Measurements from ENCODE around the gene KAT6B.
A peak's percentile ranks its signal among the peaks of the same experiment; 100 is the strongest.
"Not testable (repeated sequence)": the region's sequence is repeated elsewhere in the genome, so short reads cannot be mapped to it uniquely, and the experiment has no call there.

The KAT6B gene

DNA sequence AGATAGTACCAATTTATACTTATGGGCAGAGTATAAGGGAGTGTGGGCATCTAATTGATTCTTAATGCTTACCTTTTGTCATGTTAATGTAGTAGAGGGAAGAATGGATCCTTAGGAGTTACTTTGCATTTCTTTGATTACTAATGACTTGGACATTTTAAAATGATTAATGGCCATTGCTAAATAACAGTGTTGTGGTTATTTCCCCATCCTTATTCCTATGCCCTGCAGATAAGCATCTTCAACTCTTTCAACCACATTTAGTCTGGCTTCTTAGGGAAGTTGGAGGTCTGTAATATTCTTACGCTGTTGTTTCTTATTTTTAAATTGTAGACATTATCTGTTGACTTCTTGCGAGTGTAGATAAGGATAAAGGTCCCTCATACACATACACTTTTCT lies 37.2 kb downstream of the KAT6B start:
- DNase-seq = no peak

DNA sequence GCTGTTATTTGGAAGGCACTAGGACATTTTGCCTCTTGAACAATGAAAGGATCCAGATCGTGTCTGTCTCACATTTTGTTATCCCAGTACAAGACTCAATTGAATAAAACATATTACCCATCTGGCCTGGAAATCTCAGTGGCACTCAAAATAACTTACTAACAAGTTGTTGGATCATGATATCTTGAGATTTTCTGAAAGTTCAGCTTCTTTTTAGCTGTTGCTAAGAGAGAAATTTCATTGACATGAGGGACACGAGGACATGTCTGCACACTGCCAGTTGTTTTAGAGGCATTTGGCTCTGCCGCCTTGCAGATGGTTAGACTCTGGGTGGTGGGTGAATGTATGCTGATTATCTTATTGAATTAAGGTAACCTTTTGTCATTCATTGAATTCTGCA lies 41.0 kb downstream of the KAT6B start:
- no peak for DNase-seq

DNA sequence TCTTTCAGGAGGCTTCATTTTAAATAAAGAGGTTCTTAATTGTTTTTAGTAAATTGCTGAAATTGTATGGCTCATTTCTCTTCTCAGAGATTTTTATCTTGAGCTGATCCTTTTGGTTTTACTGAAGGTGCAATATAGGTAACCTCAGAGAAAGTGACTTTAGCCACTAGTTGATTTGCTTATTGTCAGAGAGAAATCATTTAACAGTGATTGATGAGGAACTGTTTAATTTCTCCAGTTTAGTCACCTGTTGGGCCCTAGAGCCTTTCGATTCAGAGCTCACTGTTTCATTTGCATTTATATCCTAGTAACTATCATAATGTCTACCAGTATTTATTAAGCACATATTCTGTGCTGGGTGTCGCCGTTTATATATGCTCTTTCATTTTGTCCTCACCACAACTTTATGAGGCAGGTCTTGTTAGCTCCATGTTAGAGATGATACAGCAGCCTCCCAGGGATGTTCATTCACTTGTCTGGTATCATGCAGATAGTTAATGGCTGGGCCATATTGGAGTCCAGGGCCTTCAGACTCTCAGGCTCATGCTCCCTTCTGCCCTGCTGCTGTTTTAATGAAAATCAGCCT lies 42.1 kb downstream of the KAT6B start:
- no peak for DNase-seq

DNA sequence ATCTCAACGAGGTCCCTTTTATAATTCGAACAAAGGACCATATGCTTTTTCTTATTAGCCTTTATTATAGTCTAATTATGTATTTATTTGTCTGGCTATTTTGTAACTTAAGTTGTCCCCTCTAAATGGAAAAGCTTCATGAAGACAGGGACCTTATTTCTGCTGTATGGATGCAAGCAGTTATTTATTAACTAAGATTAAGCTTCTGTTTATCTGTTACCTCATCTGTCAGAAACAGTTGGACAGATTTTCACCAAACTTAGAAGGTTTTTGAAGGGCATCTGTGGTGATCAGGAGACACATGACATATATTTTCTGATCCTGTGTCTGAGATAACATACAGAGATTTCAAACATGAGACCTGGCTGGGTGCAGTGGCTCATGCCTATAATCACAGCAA lies 43.2 kb downstream of the KAT6B start:
- DNase-seq = no peak

DNA sequence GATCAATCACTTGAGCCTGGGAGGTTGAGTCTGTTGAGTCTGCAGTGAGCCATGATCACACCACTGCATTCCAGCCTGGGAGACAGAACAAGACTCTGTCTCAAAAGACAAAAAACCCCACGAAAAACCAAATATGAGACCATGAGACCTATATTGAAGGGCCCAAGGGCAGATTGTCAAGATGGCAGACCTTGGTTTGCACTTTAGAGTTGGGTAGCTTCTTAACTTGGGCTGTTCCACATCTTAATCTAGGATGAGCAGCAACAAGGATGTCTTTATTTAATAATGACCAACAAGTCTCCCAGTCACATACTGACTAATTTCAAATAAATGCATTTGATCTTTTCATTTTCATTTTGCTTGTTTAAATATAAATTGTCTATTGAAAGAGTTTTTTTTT lies 43.8 kb downstream of the KAT6B start:
- no peak for DNase-seq

DNA sequence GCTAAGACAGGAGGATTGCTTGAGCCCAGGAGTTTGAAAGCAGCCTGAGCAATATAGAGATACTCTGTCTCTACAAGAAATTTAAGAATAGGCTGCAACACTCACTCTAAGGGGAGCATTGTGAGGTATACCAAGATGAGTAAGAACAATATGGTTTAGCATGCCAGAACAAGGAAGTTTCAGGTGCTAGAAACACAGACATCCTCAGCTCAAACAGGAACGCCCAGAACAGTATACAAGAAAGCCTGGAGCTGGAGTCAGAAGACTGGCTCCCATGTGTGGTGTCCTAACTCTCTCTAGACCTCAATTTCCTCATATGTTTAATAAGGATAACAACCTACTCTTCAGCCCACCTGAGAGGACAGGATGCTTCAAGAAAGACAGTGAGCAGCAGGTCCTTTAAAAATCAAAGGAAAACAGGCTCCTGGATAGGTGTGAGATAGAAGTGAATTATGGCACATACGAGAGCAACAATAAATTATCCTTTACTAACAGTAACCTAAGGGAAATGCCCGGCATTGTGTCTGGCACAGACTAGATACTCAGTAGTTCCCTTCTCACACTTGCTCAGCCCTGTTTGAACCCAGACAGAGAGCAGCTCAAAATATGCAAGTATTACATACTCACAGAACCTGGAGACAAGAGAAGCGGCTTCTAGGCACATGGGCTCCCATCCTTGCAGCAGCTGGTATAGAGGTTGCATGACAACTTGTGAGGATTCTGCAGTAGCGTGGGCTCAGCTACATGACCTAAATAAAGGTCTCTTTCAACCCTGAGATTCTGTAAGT lies 45.4 kb downstream of the KAT6B start:
- DNase-seq = peak; percentile 41

DNA sequence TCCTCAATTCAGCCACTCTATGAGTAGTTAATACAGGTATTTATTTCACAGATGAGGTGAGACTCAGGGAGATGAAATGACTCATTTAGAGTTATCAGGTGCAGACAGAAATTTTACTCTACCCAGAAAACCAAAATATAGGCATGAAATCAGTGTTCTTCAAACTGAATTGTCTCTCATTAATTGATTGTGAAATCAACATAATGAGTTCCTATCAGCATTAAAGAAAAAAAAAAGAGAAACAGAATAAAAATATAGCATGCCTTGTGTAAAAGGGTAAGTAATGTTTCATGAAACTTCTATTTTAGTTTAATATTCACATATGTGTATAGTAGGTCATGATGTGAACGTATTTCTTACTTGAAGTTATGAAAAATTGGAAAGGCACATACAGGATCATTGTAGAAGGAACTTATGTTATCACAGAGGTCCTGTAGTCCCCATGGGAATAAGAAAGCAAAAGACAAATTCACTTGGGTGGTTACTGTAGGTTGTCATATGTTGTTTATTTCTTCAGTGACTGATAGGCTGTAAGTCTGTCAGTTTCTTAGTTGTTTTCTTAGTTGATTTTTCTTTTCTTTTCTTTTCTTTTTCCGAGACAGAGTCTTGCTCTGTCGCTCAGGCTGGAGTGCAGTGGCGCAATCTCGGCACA lies 47.5 kb downstream of the KAT6B start:
- DNase-seq = no peak

DNA sequence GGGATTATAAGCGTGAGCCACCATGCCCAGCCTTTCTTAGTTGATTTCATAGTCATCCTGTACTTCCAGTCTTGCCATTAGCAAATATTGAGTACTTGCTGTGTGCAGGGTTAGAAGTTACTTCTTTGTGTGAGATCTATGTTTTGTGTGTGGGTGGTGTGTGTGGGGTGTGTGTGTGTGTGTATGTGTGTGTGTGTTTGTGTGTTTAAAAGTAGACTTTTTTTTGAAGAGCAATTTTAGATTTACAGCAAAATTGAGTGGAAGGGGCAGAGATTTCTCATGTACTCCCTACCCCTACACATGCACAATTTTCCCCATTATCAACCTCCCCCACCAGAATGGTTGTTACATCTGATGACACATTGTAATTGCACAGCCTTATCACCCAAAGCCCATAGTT lies 48.2 kb downstream of the KAT6B start:
- DNase-seq = no peak

DNA sequence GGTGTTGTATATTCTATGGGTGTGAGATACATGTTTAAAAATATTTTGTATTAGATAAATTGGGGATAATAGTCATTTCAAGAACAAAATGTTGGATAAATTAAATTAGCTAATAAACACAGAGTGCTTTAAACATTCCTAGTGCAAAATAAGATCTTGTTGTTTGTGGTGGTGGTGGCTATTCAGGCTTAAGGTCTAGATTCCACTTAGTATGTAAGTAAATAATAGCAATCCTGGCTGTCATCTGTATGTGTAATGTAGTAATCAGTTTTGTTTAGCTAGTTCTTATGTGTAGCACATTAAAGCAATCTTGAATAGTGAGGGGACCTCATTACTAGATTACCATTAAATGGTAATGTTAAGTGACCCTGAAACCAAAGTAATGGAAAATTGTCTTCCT lies 48.7 kb downstream of the KAT6B start:
- DNase-seq = no peak

DNA sequence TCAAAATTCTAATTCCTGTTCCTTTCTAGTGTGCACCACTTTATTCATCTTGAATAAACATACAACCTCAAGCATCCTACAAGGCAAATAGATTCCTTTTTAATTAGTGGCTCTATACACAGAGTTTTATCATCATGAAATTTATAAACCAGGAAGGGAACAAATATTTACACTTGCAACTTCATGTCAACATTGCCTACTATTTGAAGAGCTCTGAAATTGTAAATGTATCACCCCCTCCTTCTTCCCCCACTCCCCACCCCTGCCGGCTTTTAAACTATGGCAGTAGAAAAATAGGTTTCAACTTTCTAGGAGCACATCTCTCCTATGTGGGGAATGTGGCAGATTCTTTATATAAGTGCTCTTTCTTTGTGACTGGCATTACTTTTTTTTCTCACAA lies 49.6 kb downstream of the KAT6B start:
- DNase-seq = no peak

DNA sequence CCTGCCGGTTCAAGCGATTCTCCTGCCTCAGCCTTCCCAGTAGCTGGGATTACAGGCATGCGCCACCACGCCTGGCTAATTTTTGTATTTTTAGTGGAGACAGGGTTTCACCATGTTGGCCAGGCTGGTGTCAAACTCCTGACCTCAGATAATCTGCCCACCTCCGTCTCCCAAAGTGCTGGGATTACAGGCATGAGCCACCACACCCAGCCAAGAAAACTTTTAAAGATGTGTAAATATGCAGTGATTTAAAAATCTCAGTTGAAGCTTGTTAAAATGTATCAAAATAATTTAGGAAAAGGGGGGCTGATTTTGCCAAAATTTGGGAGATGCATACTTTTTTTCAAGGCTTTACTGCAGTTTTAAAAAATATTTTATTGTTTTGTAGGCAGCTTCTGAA lies 50.7 kb downstream of the KAT6B start:
- not testable (repeated sequence) for DNase-seq

DNA sequence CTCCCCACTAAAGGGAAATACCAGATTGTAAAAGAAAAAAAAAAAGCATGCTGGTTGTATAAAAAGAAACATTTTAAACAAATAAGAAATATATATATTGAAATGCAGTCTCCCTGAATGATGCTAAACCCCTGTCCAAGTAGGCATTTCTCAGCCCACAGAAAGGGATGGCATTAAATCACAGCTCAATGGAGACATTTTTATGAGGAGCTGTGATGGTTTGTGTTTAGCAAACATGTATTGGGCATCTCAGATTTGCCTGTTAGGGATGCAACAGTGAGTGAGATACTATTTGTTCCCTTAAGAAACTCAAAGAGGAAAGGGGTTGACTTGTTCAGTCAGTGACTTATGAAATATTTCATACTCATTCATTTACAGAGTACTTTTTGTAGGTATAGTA lies 51.5 kb downstream of the KAT6B start:
- no peak for DNase-seq

DNA sequence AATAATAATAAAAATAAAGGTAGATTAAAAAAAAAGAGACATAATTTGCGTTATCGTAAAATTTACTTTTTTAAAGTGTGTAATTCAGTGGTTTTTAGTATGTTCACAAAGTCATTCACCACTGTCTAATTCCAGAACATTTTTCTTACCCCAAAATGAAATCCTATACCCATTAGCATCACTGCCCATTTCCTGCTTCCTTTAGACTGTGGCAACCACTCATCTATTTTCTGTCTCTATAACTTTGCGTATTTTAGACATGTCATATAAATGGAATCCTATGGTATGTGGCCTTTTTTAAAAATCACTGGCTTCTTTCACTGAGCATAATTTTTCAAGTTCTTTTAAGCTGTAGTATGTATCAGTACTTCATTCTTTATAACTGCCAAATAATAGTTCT lies 53.6 kb downstream of the KAT6B start:
- DNase-seq = no peak

DNA sequence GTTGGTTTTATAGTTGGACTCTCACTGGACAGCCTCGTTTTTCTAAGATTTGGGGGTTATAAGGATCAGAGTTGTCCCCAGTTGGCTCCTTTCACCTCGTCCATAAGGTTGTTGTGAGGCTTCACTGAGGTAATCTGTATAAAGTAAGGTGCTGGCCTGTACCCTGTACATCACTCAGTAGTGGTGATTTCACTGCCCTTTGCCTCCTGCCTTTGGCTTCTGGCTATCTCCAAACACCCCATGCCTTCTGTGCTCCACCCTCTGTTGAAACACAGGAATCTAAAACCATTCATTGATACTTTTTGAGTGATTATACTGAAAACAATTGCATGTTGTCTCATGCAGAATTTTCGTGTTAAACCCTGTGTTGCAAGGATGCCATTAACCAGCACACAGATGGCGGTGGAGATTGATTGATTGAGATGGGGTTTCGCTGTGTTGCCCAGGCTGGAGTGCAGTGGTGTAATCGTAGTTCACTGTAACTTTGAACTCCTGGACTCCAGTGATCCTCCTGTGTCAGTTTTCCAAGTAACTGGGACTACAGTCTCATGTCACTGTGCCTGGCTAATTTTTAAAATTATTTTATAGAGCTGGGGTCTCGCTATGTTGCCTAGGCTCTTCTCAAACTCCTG lies 55.0 kb downstream of the KAT6B start:
- DNase-seq = no peak

DNA sequence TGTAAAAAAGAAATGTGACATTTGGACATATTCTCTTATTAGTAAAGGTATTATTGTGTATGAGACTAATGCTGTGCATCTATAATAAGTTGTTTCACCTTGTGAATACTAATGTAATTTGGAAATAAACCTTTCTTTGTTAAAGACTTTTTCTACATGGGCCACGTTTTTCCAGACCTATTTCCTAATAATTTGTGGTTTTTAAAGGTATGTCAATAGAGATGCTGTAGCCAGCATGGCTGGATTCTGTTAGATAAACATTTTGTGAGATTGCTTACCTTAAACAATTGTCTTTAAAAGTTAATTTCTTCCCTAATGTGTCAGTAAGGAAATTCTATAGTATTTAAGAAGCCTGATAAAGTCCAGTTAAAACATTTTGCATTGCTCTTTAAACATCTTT lies 56.0 kb downstream of the KAT6B start:
- no peak for DNase-seq

DNA sequence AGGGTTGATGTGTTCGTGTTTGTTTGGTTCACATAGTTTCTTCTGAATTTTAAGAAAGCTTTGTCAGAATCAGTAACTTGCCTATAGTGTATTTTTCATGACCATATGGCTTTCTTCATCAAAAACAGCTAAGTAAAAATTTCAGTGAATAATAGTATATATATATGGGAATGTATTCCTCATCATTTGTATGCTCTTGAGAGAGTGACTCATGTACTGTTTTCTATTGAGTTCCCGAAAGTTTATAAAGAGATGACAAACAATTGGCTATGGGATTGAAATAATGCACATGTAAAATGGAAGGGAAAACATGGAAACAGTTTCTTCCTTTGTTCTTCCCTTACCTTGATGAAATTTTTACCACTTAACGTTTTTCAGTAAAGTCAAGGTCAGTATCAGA lies 56.4 kb downstream of the KAT6B start:
- DNase-seq = no peak

DNA sequence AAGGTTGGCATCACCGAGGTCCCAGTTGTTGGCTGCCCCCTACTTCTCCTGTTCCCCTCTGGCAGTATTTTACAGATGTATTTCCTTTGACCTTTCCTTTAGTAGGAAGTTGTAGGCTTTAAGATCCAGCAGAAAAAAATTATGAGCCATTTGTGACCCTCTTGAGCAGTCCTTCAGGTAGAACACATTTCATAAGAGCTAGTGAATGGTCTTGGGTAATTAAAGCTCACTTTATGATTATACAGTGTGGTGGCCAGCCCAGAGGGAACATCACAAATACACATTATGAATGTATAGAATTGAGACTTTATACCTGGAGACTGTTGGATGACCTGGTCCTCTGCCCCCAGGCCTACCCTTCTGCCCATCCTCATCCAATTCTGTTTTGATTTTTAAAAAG lies 57.0 kb downstream of the KAT6B start:
- no peak for DNase-seq

DNA sequence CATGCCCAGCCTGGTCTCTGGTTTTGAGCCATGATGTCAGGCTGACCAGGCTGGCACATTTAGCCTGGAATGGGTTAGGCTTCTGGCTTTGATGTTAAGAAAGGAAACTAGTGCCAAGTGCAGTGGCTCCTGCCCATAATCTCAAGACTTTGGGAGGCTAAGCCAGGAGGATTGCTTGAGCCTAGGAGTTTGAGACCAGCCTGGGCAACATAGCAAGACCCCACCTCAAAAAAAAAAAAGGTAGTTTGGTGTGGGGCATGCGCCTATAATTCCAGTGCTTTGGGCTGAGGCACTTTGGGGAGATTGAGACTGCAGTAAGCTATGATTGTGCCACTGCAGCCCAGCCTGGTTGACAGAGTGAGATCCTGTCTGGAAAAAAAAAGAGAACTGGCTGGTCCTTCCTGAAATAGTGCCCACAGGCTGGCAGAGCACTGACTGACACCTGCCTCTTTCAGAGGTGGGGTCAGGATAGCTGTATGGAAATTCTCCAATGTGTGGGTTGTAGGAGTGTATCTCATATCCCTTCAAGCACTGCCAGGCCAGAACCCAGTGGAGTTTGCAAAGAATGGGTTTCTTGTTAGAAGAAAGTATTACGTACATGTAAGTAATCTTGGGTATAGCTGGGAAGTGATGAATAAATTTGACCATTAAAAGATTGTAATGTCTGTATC lies 61.3 kb downstream of the KAT6B start:
- no peak for DNase-seq

DNA sequence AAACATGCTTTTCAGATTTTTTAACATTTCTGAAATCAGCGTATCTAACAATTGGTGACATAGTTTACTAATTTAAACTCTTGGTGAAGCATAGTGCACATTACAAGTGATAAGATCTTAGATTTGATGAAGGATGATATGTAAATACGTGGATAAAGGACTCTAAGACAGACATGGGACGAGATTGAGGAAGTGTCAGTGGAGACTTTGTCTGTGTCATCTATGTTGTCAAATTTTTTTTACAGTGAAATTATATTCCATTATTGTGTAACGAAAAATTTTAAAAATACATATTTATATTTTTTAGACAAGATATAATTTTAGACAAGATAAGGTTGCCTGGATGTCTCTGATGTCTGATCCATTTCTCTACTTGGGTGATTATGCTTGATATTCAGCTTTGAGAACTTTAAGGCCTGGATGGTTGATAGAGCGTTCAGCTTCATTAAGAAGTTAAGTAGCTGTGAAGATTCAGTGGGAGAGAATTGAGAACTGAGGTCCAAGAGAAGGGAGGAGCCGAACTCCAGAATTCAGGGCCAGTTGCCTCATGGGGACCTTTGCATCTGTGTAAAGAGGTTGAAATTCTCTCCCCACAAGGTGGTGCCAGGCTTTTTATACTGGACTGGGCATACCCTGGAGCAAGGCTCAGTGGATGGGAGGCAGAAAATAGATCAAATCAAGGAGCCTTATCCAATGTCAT lies 62.7 kb downstream of the KAT6B start:
- DNase-seq = no peak

DNA sequence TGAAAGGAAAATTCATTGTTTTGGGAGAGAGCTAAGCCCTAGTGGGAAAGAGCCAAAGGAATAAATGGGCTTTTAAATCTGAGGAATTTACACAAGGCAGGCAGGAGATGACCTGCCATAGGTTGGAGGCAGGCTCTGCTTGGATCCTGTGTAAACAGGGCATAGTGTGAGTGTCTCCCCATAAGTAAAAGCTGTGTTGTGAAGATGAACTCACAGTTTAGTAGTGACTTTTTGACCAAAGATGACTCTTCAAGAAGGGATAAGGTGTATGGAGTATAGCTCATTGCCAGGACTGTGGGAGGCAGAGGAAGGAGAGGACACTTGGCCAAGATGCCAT lies 63.2 kb downstream of the KAT6B start:
- no peak for DNase-seq

DNA sequence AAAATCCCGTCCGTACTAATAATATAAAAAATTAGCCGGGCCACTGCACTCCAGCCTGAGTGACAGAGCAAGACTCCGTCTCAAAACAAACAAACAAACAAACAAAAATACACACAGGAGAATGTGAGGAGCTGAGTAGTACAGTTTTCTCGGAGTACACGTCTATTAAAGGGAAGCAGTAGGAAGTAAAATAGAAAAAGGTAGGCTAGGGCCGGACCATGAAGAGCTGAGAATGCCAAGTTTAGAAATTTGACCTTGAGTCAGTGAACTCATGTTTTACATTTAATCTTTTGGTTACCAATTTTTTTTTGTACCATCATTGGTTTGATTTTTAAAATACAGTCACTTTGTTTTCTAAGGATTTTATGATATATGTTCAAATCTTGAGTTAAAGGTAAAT lies 64.1 kb downstream of the KAT6B start:
- no peak for DNase-seq

DNA sequence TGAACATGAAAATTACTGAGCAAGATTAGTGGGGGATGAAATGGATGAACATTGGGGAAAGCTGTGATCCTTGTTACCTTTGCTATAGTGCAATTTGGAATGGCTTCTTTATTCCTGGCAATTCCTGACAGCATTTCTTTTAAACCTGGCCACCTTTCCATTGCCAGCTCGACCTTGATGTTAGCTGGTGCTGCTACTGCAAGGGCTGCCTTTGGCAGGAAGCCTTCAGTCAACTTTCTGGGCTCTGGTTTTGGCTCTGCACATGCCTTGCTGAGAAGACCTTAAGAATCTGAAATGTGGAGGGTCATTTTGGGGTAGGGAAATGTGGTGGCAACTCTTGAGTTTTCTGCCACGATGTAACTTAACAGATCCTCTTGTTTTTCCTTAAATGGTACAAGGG lies 64.7 kb downstream of the KAT6B start:
- no peak for DNase-seq

DNA sequence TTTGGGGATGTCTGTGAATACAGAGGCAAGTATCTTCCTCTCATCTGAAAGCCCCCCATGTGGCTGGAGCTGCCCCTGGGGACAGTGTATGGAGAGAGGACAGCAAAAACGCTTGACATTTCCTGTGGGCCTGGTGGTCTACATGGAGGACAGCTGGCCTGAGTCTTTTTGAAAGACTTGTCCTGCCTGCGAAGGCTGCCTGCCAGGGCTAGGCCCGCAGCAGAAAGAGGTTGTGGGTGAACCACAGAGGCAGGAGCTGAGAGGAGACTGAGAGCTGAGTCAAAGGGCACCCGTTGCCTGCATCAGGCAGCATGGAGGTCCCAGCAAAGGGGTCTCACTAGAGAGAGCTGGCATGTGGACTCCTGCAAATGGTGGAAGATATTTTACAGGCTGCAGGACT lies 66.4 kb downstream of the KAT6B start:
- DNase-seq = no peak

Data from activated CD4-positive, alpha-beta T cell treated with anti-CD3 and anti-CD28 coated beads, Interleukin-2, amount 50 U/mL, for 16 hours (primary cell).